Ectodermal cell (in vitro differentiated cells): ENCODE data around the gene NRDE2. TPM values are rescaled to one million over a fixed set of nuclear protein-coding genes. Genes with fewer than 3 reads are reported as not detected.

Experiments used
- H3K27ac ChIP-seq: 2 replicates; pipeline ENCODE4 v1.7.0; 2013; ENCODE audit warnings: mild to moderate bottlenecking, low read depth, low read length; ENCODE audit not compliant: insufficient read depth, poor library complexity, severe bottlenecking
- H3K27me3 ChIP-seq: 2 replicates; pipeline ENCODE4 v1.7.0; 2013; ENCODE audit warnings: mild to moderate bottlenecking, low read length; ENCODE audit not compliant: insufficient read depth, control insufficient read depth, poor library complexity, severe bottlenecking
- H3K36me3 ChIP-seq: one replicate; pipeline ENCODE4 v1.7.0; 2013; ENCODE audit warnings: low read length; ENCODE audit not compliant: control insufficient read depth, insufficient read depth
- H3K4me1 ChIP-seq: one replicate; pipeline ENCODE4 v1.7.0; 2013; ENCODE audit warnings: low read length; ENCODE audit not compliant: control insufficient read depth, insufficient read depth
- H3K4me3 ChIP-seq: 2 replicates; pipeline ENCODE4 v1.7.0; 2013; ENCODE audit warnings: low read depth, low read length, control low read depth; ENCODE audit not compliant: insufficient read depth
- H3K9me3 ChIP-seq: 2 replicates; pipeline ENCODE4 v1.7.0; 2013; ENCODE audit warnings: mild to moderate bottlenecking, low read length, moderate library complexity; ENCODE audit not compliant: control insufficient read depth
- WGBS, 2 experiments: methylation state at CpG; one replicate each; pipeline ENCODE4 v1.1.7; 2013; ENCODE audit warnings: missing lambda C conversion rate in 2 of 2; 5-methylcytosine and 5-hydroxymethylcytosine counted together
- polyA plus RNA-seq, 4 experiments: library from polyadenylated mRNA; stranded (reverse); fragments of 50-300 nt; gene quantifications; one replicate each; pipeline ENCODE4 v1.2.3, GENCODE V29; 2013

The NRDE2 gene, protein sequence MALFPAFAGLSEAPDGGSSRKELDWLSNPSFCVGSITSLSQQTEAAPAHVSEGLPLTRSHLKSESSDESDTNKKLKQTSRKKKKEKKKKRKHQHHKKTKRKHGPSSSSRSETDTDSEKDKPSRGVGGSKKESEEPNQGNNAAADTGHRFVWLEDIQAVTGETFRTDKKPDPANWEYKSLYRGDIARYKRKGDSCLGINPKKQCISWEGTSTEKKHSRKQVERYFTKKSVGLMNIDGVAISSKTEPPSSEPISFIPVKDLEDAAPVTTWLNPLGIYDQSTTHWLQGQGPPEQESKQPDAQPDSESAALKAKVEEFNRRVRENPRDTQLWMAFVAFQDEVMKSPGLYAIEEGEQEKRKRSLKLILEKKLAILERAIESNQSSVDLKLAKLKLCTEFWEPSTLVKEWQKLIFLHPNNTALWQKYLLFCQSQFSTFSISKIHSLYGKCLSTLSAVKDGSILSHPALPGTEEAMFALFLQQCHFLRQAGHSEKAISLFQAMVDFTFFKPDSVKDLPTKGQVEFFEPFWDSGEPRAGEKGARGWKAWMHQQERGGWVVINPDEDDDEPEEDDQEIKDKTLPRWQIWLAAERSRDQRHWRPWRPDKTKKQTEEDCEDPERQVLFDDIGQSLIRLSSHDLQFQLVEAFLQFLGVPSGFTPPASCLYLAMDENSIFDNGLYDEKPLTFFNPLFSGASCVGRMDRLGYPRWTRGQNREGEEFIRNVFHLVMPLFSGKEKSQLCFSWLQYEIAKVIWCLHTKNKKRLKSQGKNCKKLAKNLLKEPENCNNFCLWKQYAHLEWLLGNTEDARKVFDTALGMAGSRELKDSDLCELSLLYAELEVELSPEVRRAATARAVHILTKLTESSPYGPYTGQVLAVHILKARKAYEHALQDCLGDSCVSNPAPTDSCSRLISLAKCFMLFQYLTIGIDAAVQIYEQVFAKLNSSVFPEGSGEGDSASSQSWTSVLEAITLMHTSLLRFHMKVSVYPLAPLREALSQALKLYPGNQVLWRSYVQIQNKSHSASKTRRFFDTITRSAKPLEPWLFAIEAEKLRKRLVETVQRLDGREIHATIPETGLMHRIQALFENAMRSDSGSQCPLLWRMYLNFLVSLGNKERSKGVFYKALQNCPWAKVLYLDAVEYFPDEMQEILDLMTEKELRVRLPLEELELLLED
- 21.1 TPM for polyA plus RNA-seq (2013, experiment 1 of 4)
- 22.7 TPM for polyA plus RNA-seq (2013, experiment 2 of 4)
- polyA plus RNA-seq (2013, experiment 3 of 4), result 10.6 TPM
- 13.7 TPM for polyA plus RNA-seq (2013, experiment 4 of 4)

DNA sequence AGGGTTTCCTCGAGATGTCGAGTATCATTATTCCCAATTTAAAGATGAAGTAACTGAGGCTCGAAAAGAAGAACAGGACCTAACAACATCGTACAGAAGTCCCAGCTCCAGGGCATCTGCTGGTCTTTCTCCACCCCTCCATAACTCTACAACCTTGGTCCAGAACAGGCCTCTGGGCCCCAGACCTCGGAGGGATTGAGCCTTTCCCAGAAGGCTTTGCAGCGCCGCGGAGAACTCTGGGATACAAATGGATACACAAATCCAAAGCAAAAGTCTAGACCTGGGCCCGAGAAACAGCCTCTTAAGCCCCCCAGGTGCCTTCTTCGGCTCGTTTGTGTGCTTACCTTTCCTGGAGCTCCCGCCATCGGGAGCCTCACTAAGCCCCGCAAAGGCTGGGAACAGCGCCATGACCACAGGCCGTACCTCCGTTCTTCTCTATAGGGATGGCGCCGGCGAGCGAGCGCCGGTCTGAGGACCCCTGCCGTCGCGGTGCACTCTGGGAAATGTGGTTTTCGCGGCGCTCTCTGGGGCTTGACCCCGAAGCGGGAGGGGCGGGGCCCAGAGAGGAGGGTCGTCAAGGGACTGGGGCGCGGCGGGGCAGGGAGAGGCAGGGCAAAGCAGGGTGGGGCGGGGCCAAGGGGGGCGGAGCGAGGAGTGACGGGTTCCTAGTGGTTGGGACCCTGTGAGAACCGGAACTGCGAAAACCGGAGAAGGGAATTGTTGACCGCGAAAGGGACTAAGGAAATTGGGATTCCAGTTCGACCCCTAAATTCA is at the start of gene NRDE2:
NRDE2 (minus strand) TSS at position 445 of the 774 bp plus-strand sequence; CDS start at position 408, 37 bp downstream.
- Histone ChIP-seq H3K36me3 (no peaks in the 10 kb centered on the region), H3K9me3 (no peaks in the 10 kb centered on the region), H3K4me3 (peak within 1 kb of the TSS; percentile 66), H3K27me3 (peaks cover 36% of the 10 kb centered on the region), H3K27ac (peak within 1 kb of the TSS; percentile 54), H3K4me1 (peaks cover 5% of the 10 kb centered on the region)
- WGBS, 2 experiments, result 6 to 7% methylated on average over 46 of the region's 46 CpGs

GRCh38 chr14:90381011-90381786 is 49.5 kb upstream of the NRDE2 start:
- H3K4me3 ChIP-seq, result no peak overlapping the region
- no peaks in the 10 kb centered on the region for H3K36me3 ChIP-seq
- peaks cover 15% of the 10 kb centered on the region for H3K4me1 ChIP-seq
- H3K27ac ChIP-seq, result no peak overlapping the region
- H3K27me3 ChIP-seq, result peaks cover 12% of the 10 kb centered on the region
- no peaks in the 10 kb centered on the region for H3K9me3 ChIP-seq
- 86 to 93% methylated on average over 6 to 8 of the region's 8 CpGs for WGBS, 2 experiments

GRCh38 chr14:90379106-90379505 is 47.4 kb upstream of the NRDE2 start:
- WGBS, 2 experiments, result 81 to 100% methylated on average over 2 of the region's 2 CpGs
- Histone ChIP-seq H3K27me3 (no peaks in the 10 kb centered on the region), H3K9me3 (no peaks in the 10 kb centered on the region)

GRCh38 chr14:90378249-90378648 is 46.5 kb upstream of the NRDE2 start:
- WGBS, 2 experiments, result 83 to 90% methylated on average over 6 of the region's 6 CpGs
- Histone ChIP-seq H3K4me1 (peaks cover 9% of the 10 kb centered on the region), H3K9me3 (no peaks in the 10 kb centered on the region), H3K36me3 (no peaks in the 10 kb centered on the region), H3K27ac (no peak overlapping the region), H3K4me3 (no peak overlapping the region), H3K27me3 (no peaks in the 10 kb centered on the region)

More at GRCh38 chr14:90379106-90379505, 47.4 kb upstream of the NRDE2 start:
- H3K4me3 ChIP-seq, result no peak overlapping the region
- no peaks in the 10 kb centered on the region for H3K36me3 ChIP-seq
- H3K27ac ChIP-seq, result no peak overlapping the region
- peaks cover 12% of the 10 kb centered on the region for H3K4me1 ChIP-seq

DNA sequence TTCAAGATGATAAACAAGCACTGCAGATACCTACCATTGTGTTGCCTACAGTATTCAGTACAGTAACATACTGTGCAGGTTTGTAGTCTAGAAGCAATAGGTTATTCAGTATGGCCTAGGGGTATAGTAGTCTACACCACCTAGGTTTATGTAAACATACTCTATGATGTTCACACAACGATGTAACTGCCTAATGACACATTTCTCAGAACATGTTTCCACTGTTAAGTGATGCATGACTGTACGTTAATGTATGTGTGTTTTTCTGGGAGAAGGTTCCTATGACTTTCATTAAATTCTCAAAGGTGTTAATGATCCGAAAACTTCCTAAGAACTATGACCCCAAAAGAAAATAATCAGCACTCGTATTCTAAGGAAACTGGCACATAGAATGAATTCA is 44.2 kb upstream of the NRDE2 start:
- H3K9me3 ChIP-seq, result no peaks in the 10 kb centered on the region
- no peaks in the 10 kb centered on the region for H3K27me3 ChIP-seq
- H3K36me3 ChIP-seq, result no peaks in the 10 kb centered on the region
- WGBS, 2 experiments, result 89 to 100% methylated on average over 1 to 4 of the region's 4 CpGs
- H3K4me3 ChIP-seq, result no peak overlapping the region
- H3K4me1 ChIP-seq, result no peaks in the 10 kb centered on the region
- no peak overlapping the region for H3K27ac ChIP-seq

- no peaks in the 10 kb centered on the region for H3K9me3 ChIP-seq
- H3K4me3 ChIP-seq, result no peak overlapping the region
- H3K36me3 ChIP-seq, result no peaks in the 10 kb centered on the region
- WGBS, 2 experiments, result 89 to 90% methylated on average over 4 of the region's 4 CpGs
- H3K27me3 ChIP-seq, result no peaks in the 10 kb centered on the region
- no peak overlapping the region for H3K27ac ChIP-seq
- H3K4me1 ChIP-seq, result no peaks in the 10 kb centered on the region
Observed at GRCh38 chr14:90374813-90375212, 43.1 kb upstream of the NRDE2 start.

DNA sequence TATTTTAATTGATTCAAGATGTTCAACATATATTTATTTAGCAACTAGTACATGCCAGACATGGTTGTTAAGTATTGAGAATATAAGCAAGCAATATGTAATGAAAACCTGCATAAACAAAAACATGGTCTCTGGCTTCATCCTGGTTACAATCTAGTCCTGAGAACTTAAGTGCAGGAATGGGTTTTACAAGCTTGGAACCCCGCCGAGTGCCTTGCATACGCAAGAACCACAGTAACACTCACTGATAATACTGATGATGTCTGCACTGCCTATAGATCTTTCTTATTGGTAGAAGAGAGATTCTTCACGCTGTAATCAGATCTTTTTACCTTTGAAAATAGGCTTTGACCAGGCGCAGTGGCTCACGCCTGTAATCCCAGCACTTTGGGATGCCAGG is 42.1 kb upstream of the NRDE2 start:
- H3K4me3 ChIP-seq, result no peak overlapping the region
- 93 to 94% methylated on average over 6 of the region's 6 CpGs for WGBS, 2 experiments
- H3K9me3 ChIP-seq, result no peaks in the 10 kb centered on the region
- H3K36me3 ChIP-seq, result no peaks in the 10 kb centered on the region
- H3K27me3 ChIP-seq, result no peaks in the 10 kb centered on the region
- no peak overlapping the region for H3K27ac ChIP-seq
- no peaks in the 10 kb centered on the region for H3K4me1 ChIP-seq

GRCh38 chr14:90368946-90369721 is 37.4 kb upstream of the NRDE2 start:
- no peaks in the 10 kb centered on the region for H3K36me3 ChIP-seq
- H3K9me3 ChIP-seq, result no peaks in the 10 kb centered on the region
- H3K27ac ChIP-seq, result no peak overlapping the region
- no peaks in the 10 kb centered on the region for H3K4me1 ChIP-seq
- WGBS, 2 experiments, result 68 to 69% methylated on average over 1 of the region's 1 CpG
- H3K27me3 ChIP-seq, result no peaks in the 10 kb centered on the region
- no peak overlapping the region for H3K4me3 ChIP-seq
